ES-I3 (cell line): ENCODE results near the gene MICAL2.

Source experiments
- H3K36me3 ChIP-seq: 2 replicates; pipeline ENCODE4 v1.6.1; 2013; ENCODE audit warnings: mild to moderate bottlenecking, low read length, control low read depth, moderate library complexity; ENCODE audit not compliant: insufficient read depth
- H3K4me1 ChIP-seq: 2 replicates; pipeline ENCODE4 v1.6.1; 2013; ENCODE audit warnings: mild to moderate bottlenecking, control low read depth, low read length; ENCODE audit not compliant: insufficient read depth
- H3K9ac ChIP-seq: 2 replicates; pipeline ENCODE4 v1.6.1; 2013; ENCODE audit warnings: low read depth, mild to moderate bottlenecking, low read length, moderate library complexity
- H3K9me3 ChIP-seq: 2 replicates; pipeline ENCODE4 v1.6.1; 2013; ENCODE audit warnings: mild to moderate bottlenecking, low read length, moderate library complexity; ENCODE audit not compliant: control insufficient read depth, insufficient read depth

MICAL2 gene

GRCh38 chr11:12124306-12124705 lies 13.9 kb downstream of the MICAL2 start:
- peaks cover 11% of the 10 kb centered on the region for H3K4me1 ChIP-seq
- no peak overlapping the region for H3K9ac ChIP-seq
- no peaks in the 10 kb centered on the region for H3K36me3 ChIP-seq
- H3K9me3 ChIP-seq: no peaks in the 10 kb centered on the region

GRCh38 chr11:12125609-12126149 lies 15.3 kb downstream of the MICAL2 start:
- no peaks in the 10 kb centered on the region for H3K9me3 ChIP-seq
- H3K9ac ChIP-seq: no peak overlapping the region
- no peaks in the 10 kb centered on the region for H3K36me3 ChIP-seq
- peaks cover 11% of the 10 kb centered on the region for H3K4me1 ChIP-seq

GRCh38 chr11:12126344-12127019 lies 16.1 kb downstream of the MICAL2 start:
- H3K9ac ChIP-seq: no peak overlapping the region
- no peaks in the 10 kb centered on the region for H3K36me3 ChIP-seq
- peaks cover 11% of the 10 kb centered on the region for H3K4me1 ChIP-seq
- H3K9me3 ChIP-seq: no peaks in the 10 kb centered on the region

GRCh38 chr11:12127206-12127898 lies 17.0 kb downstream of the MICAL2 start:
- Histone ChIP-seq H3K36me3 (no peaks in the 10 kb centered on the region), H3K4me1 (peaks cover 11% of the 10 kb centered on the region), H3K9ac (no peak overlapping the region), H3K9me3 (no peaks in the 10 kb centered on the region)

- no peaks in the 10 kb centered on the region for H3K36me3 ChIP-seq
- H3K9ac ChIP-seq: no peak overlapping the region
- no peaks in the 10 kb centered on the region for H3K9me3 ChIP-seq
- peaks cover 11% of the 10 kb centered on the region for H3K4me1 ChIP-seq
Measured at GRCh38 chr11:12128301-12128751, 17.9 kb downstream of the MICAL2 start.

GRCh38 chr11:12129227-12129626 lies 18.8 kb downstream of the MICAL2 start:
- Histone ChIP-seq H3K9me3 (no peaks in the 10 kb centered on the region), H3K36me3 (no peaks in the 10 kb centered on the region), H3K4me1 (peaks cover 7% of the 10 kb centered on the region), H3K9ac (no peak overlapping the region)

- peaks cover 4% of the 10 kb centered on the region; the same call in 1 of the 2 replicates for H3K4me1 ChIP-seq
- no peaks in the 10 kb centered on the region for H3K9me3 ChIP-seq
- H3K9ac ChIP-seq: no peak overlapping the region
- no peaks in the 10 kb centered on the region for H3K36me3 ChIP-seq
Measured at GRCh38 chr11:12130180-12130980, 20.0 kb downstream of the MICAL2 start.

GRCh38 chr11:12131943-12132789 lies 21.8 kb downstream of the MICAL2 start:
- H3K4me1 ChIP-seq: no peaks in the 10 kb centered on the region
- H3K9me3 ChIP-seq: no peaks in the 10 kb centered on the region
- H3K36me3 ChIP-seq: no peaks in the 10 kb centered on the region
- no peak overlapping the region for H3K9ac ChIP-seq

- no peaks in the 10 kb centered on the region for H3K36me3 ChIP-seq
- H3K9me3 ChIP-seq: no peaks in the 10 kb centered on the region
- H3K9ac ChIP-seq: no peak overlapping the region
- H3K4me1 ChIP-seq: no peaks in the 10 kb centered on the region
Measured at GRCh38 chr11:12132790-12133145, 22.4 kb downstream of the MICAL2 start.

GRCh38 chr11:12133547-12134235 lies 23.3 kb downstream of the MICAL2 start:
- H3K36me3 ChIP-seq: no peaks in the 10 kb centered on the region

GRCh38 chr11:12134236-12134585 lies 23.8 kb downstream of the MICAL2 start:
- Histone ChIP-seq H3K9ac (no peak overlapping the region), H3K4me1 (peaks cover 5% of the 10 kb centered on the region; the same call in 1 of the 2 replicates), H3K9me3 (no peaks in the 10 kb centered on the region), H3K36me3 (no peaks in the 10 kb centered on the region)

More at GRCh38 chr11:12133547-12134235, 23.3 kb downstream of the MICAL2 start:
- no peak overlapping the region for H3K9ac ChIP-seq
- peaks cover 5% of the 10 kb centered on the region; the same call in 1 of the 2 replicates for H3K4me1 ChIP-seq
- H3K9me3 ChIP-seq: no peaks in the 10 kb centered on the region

- Histone ChIP-seq H3K36me3 (no peaks in the 10 kb centered on the region), H3K4me1 (peaks cover 5% of the 10 kb centered on the region; the same call in 1 of the 2 replicates), H3K9ac (no peak overlapping the region), H3K9me3 (no peaks in the 10 kb centered on the region)
Measured at GRCh38 chr11:12135185-12135584, 24.8 kb downstream of the MICAL2 start.

- Histone ChIP-seq H3K9me3 (no peaks in the 10 kb centered on the region), H3K4me1 (peaks cover 5% of the 10 kb centered on the region; the same call in 1 of the 2 replicates), H3K36me3 (no peaks in the 10 kb centered on the region)
Measured at GRCh38 chr11:12137005-12137690, 26.8 kb downstream of the MICAL2 start.

More at GRCh38 chr11:12137005-12137690, 26.8 kb downstream of the MICAL2 start:
- H3K9ac ChIP-seq: no peak overlapping the region
